A549 (cell line): Measurements from ENCODE around the gene HLA-C.

Source experiments
- CEBPB ChIP-seq, 2 experiments: fragments of >200 bp in 1 of 2; sonication (Bioruptor Twin) in 1 of 2; formaldehyde crosslinking in 1 of 2; IDR thresholded peaks; 2 replicates each; pipeline ENCODE4 v1.6.1; 2012 to 2016
- CHD4 ChIP-seq: fragments of 200-600 bp; sonication (generic); IDR thresholded peaks from 2 replicates; pipeline ENCODE4 v1.6.1; 2016; ENCODE audit warnings: antibody characterized with exemption, mild to moderate bottlenecking, borderline replicate concordance
- CTCF ChIP-seq: fragments of >200 bp; sonication (Bioruptor Twin); formaldehyde crosslinking; IDR thresholded peaks from 3 replicates; pipeline ENCODE4 v1.5.1; 2016
- EP300 ChIP-seq, 2 experiments: fragments of >200 bp; sonication (Bioruptor Twin); formaldehyde crosslinking; IDR thresholded peaks; 2 replicates in 1 of 2; 3 replicates in 1 of 2; pipeline ENCODE4 v1.6.1; 2016 to 2017
- FOSL2 ChIP-seq, 2 experiments: fragments of 450-650 bp in 1 of 2; fragments of >200 bp in 1 of 2; sonication (Bioruptor Twin) in 1 of 2; formaldehyde crosslinking; IDR thresholded peaks; 2 replicates each; pipeline versions ENCODE4 v1.5.0 to v1.6.1; 2016 to 2020; ENCODE audit warnings: mild to moderate bottlenecking in 1 of 2, moderate library complexity in 1 of 2
- KDM1A ChIP-seq: fragments of 200-600 bp; sonication (generic); IDR thresholded peaks from 2 replicates; pipeline ENCODE4 v1.6.1; 2016; ENCODE audit warnings: low read depth, mild to moderate bottlenecking
- MAZ ChIP-seq: fragments of 150-350 bp; IDR thresholded peaks from 2 replicates; pipeline ENCODE4 v1.6.1; 2014; ENCODE audit warnings: antibody characterized with exemption, low read depth, low read length, borderline replicate concordance
- PHF8 ChIP-seq: fragments of 200-600 bp; sonication (generic); IDR thresholded peaks from 2 replicates; pipeline ENCODE4 v1.6.1; 2016; ENCODE audit warnings: low read depth, mild to moderate bottlenecking, antibody characterized with exemption, moderate library complexity, borderline replicate concordance
- POLR2A ChIP-seq: IDR thresholded peaks from 2 replicates; pipeline ENCODE4 v1.6.1; 2012; ENCODE audit warnings: mild to moderate bottlenecking, low read length
- RAD21 ChIP-seq, 2 experiments: fragments of >200 bp in 1 of 2; sonication (Bioruptor Twin) in 1 of 2; formaldehyde crosslinking in 1 of 2; IDR thresholded peaks in 1 of 2; conservative IDR thresholded peaks in 1 of 2; 2 replicates in 1 of 2; 3 replicates in 1 of 2; pipeline ENCODE4 v1.6.1; 2012 to 2018; ENCODE audit warnings: inconsistent platforms in 1 of 2
- RFX5 ChIP-seq: fragments of 450-650 bp; IDR thresholded peaks from 2 replicates; pipeline ENCODE4 v1.7.1; 2014; ENCODE audit warnings: antibody characterized with exemption, mild to moderate bottlenecking, moderate library complexity
- SMC3 ChIP-seq: fragments of >200 bp; sonication (Bioruptor Twin); formaldehyde crosslinking; IDR thresholded peaks from 3 replicates; pipeline ENCODE4 v1.6.1; 2018; ENCODE audit warnings: inconsistent platforms
- USF2 ChIP-seq: fragments of 450-650 bp; IDR thresholded peaks from 2 replicates; pipeline ENCODE4 v1.6.1; 2014; ENCODE audit warnings: antibody characterized with exemption

- TF ChIP-seq RAD21 (conservative IDR thresholded peaks at IDR 0.05 in 1 of 2, IDR thresholded peaks at IDR 0.05 in 1 of 2), result no peak
- no peak for TF ChIP-seq CTCF
- TF ChIP-seq CEBPB (IDR thresholded peaks at IDR 0.05), result no peak
- TF ChIP-seq KDM1A, result no peak
- no peak for TF ChIP-seq PHF8
- TF ChIP-seq USF2, result no peak
- no peak for TF ChIP-seq EP300 (IDR thresholded peaks at IDR 0.05)
- TF ChIP-seq POLR2A, result no peak
- TF ChIP-seq RFX5, result no peak
- no peak for TF ChIP-seq CHD4
- no peak for TF ChIP-seq MAZ
- TF ChIP-seq SMC3, result no peak
- no peak for TF ChIP-seq FOSL2 (IDR thresholded peaks at IDR 0.05)
- TF ChIP-seq FOSL2 (CRISPR knock-in tag; IDR thresholded peaks at IDR 0.05), result no peak
Measured at GRCh38 chr6:31305703-31306219, 33.9 kb upstream of the HLA-C start.
